ENCODE measurements around the gene NAV2. TPM values are rescaled to one million over a fixed set of nuclear protein-coding genes. Genes with fewer than 3 reads are reported as not detected.

The NAV2 gene
- total RNA-seq, 2 experiments from 2014 or later = 0.23 to 0.71 TPM

DNA sequence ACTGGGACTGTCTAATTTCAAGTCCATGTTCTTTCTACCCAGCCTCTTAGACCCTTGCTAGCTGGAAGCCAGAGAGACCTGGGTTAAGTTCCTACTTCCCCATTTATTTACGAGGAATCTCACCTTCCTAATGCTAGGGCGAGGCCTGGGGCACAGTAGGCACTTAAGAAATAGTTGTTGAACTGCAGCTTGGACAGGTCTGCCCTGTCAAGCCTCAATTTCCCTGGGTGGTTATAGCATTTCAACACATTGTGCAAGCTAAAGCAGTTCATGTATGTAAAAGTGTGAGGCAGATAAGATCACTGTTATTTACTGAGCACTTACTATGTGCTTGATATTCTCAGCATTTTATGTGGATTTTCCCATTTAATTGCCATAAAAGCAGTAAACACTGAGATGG lies 12.1 kb downstream of the NAV2 start:
- Mint-ChIP-seq H3K4me1 (ENCODE audit: low read depth) (peaks cover 19% of the 10 kb centered on the region), H3K27me3 (ENCODE audit: low read depth) (peaks cover 8% of the 10 kb centered on the region), H3K36me3 (ENCODE audit: low read depth) (no peaks in the 10 kb centered on the region), H3K9me3 (ENCODE audit: insufficient read depth) (no peaks in the 10 kb centered on the region), H3K4me3 (no peak overlapping the region), H3K27ac (no peak overlapping the region)
- CTCF ChIA-PET = interaction anchor here (1.7 to 2.3 kb wide), 2 partner anchors 10 to 17 kb away, joined by 6 to 7 read pairs; no protein-coding TSS in a partner anchor
- POLR2A ChIA-PET = no interaction called here
- no peak for ATAC-seq
- DNase-seq = no peak

DNA sequence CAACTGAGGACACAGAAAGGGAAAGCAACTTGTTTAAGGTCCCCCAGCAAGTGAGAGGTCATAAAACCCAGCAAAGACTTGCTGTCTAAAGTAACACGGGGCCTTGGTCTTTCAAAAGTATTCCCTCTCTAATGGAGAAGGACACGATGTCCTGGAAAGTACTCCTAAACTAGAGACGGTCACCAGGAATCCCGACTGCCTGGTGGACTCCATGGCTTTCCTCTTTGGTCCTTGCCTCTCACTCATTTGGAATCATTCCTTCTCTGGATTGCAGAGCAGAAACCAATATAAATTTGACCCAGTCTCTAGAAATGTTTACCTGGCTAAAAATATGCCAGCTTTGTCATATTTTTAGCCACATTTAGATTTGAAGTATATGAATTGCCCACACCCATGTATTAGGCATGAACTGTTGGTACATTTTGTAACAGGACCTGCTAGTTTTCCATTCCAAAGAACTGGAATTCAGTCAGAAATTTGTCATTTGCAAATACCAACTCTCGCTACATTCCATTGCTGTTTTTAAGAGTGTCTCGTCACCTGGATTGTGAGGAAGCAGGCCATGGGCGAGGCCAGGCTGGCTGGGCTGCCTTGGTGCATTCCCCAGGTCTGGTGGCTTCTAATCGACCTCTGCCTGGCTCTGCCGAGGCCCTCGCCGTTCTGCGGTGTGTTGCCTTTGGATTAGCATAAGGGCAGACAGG lies 12.9 kb downstream of the NAV2 start:
- ATAC-seq = no peak
- no peak for DNase-seq

DNA sequence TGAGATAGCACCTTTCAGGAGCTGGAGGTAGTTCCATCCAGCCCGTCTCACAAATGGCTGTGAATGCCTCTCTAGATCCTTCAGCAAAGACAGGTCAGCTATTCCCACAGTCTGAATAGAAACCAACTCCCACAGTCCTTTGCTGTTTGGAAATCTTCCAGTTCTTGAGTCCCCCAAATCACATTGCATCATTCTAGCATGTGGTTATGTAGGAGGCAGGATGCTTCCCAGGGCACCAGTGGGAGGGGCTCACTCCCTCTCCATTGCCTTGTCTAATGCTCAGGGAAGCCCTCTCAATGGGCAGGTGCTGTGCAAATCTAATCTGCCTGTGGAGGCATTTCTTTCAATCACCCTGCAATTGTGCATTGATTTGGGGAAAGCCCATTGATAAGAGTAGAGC lies 14.6 kb downstream of the NAV2 start:
- Mint-ChIP-seq H3K27ac (no peak overlapping the region), H3K36me3 (ENCODE audit: low read depth) (no peaks in the 10 kb centered on the region), H3K27me3 (ENCODE audit: low read depth) (peaks cover 2% of the 10 kb centered on the region), H3K4me3 (no peak overlapping the region), H3K4me1 (ENCODE audit: low read depth) (peaks cover 19% of the 10 kb centered on the region), H3K9me3 (ENCODE audit: insufficient read depth) (no peaks in the 10 kb centered on the region)
- ChIA-PET POLR2A (no interaction called here), CTCF (interaction anchor here (0.9 kb wide), 1 partner anchor 15 kb away, joined by 3 read pairs; no protein-coding TSS in a partner anchor)
- DNase-seq = no peak
- no peak for ATAC-seq

More for the DNA sequence above, 12.9 kb downstream of the NAV2 start:
- H3K36me3 Mint-ChIP-seq (ENCODE audit: low read depth) = no peaks in the 10 kb centered on the region
- H3K27me3 Mint-ChIP-seq (ENCODE audit: low read depth) = peaks cover 8% of the 10 kb centered on the region
- H3K4me1 Mint-ChIP-seq (ENCODE audit: low read depth) = peaks cover 19% of the 10 kb centered on the region
- ChIA-PET CTCF (no interaction called here), POLR2A (no interaction called here)
- H3K4me3 Mint-ChIP-seq = no peak overlapping the region
- H3K9me3 Mint-ChIP-seq (ENCODE audit: insufficient read depth) = no peaks in the 10 kb centered on the region
- no peak overlapping the region for H3K27ac Mint-ChIP-seq

DNA sequence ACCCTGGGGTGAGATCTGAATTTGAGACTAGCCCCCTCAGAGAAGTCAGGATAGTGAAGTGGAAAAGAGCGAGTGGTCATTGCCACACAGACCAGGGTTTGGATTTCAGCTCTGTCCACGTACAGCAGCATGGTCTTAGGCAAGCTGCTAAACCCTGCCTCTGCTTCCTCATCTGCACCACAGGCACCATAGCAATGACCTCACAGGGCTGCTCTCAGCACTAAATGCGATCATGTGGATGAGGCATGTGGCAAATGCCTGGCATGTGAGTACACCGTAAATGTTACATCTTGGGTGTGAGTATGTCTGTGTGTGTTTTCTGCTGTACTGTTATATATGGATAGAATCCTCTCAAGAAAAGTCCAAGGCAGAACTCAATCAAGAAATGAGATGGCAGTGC lies 15.8 kb downstream of the NAV2 start:
- ChIA-PET CTCF (no interaction called here), POLR2A (no interaction called here)
- Mint-ChIP-seq H3K27ac (no peak overlapping the region), H3K4me1 (ENCODE audit: low read depth) (peaks cover 11% of the 10 kb centered on the region), H3K27me3 (ENCODE audit: low read depth) (peaks cover 2% of the 10 kb centered on the region), H3K9me3 (ENCODE audit: insufficient read depth) (no peaks in the 10 kb centered on the region), H3K4me3 (no peak overlapping the region), H3K36me3 (ENCODE audit: low read depth) (no peaks in the 10 kb centered on the region)
- ATAC-seq = no peak
- DNase-seq = no peak

DNA sequence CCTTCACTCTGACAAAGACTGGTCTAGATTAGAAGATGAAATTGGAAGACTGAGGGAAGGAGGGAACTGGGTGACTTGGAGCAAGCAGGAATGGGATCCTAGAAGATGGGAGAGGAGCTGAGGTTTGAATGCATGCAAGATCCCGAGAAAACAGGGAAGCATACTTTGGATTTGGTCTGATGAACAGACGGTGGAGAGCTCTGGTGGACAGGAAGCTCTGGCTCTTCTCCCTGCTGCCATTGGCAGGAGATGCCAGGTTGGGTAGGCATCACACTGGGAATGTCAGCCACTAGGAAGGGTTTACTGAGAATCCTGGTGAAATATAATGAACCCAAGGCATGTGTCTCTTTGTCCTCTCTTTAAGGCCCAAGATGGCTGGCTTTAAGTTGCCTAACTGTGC lies 16.5 kb downstream of the NAV2 start:
- Mint-ChIP-seq H3K36me3 (ENCODE audit: low read depth) (no peaks in the 10 kb centered on the region), H3K27ac (no peak overlapping the region), H3K4me1 (ENCODE audit: low read depth) (peaks cover 4% of the 10 kb centered on the region), H3K27me3 (ENCODE audit: low read depth) (peaks cover 2% of the 10 kb centered on the region), H3K9me3 (ENCODE audit: insufficient read depth) (no peaks in the 10 kb centered on the region), H3K4me3 (no peak overlapping the region)
- ChIA-PET CTCF (interaction anchor here (0.9 to 1.4 kb wide), 2 partner anchors 8 to 172 kb away, joined by 3 read pairs; no protein-coding TSS in a partner anchor), POLR2A (no interaction called here)
- ATAC-seq = no peak
- no peak for DNase-seq

DNA sequence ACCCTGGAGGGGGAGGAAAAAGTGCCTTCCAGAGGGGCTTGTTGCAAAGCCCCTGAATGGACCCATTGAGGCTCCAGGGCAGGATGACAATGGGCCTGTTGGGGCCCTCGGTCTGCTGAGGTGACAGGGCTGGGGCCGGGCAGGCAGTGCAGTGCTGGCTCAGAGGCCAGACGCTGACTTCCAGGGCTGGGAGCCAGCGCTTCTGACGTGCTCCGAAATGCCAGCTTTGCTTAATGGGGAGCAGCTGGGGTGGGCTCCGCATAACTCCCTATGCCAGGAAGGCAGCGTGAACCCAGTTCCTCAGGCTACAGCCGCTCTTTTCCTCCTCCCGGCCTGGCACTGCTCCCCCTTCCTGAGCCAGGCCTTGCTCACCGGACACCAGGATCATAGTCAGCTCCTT lies 17.7 kb downstream of the NAV2 start:
- Mint-ChIP-seq H3K4me3 (no peak overlapping the region), H3K9me3 (ENCODE audit: insufficient read depth) (no peaks in the 10 kb centered on the region), H3K4me1 (ENCODE audit: low read depth) (no peaks in the 10 kb centered on the region), H3K36me3 (ENCODE audit: low read depth) (no peaks in the 10 kb centered on the region), H3K27ac (no peak overlapping the region), H3K27me3 (ENCODE audit: low read depth) (peaks cover 2% of the 10 kb centered on the region)
- CTCF ChIA-PET = interaction anchor here (1.4 kb wide), 1 partner anchor 9 kb away, joined by 3 read pairs; no protein-coding TSS in a partner anchor
- ATAC-seq = no peak
- DNase-seq = no peak
- POLR2A ChIA-PET = no interaction called here

DNA sequence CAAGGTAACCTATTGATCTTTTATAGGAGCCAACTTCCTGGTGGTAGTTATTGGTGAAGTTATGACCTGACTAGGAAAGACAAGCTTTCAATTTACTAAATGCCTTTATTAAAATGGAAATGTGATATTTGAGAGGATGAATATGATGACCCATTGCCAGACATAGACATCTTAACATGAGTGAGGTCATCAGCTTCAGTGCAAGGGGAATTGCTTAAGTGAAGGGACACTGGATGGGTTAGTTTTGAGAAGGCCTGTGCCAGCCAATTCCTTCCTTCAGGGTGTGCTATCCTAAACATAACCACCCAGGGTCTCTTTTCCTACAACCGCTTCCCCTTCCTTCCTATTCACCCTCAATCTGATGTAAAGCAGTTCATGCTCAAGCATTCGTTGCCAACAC lies 21.5 kb downstream of the NAV2 start:
- Mint-ChIP-seq H3K27ac (no peak overlapping the region), H3K9me3 (ENCODE audit: insufficient read depth) (no peaks in the 10 kb centered on the region), H3K4me1 (ENCODE audit: low read depth) (no peaks in the 10 kb centered on the region), H3K4me3 (no peak overlapping the region), H3K36me3 (ENCODE audit: low read depth) (no peaks in the 10 kb centered on the region), H3K27me3 (ENCODE audit: low read depth) (peaks cover 4% of the 10 kb centered on the region)
- ATAC-seq = no peak
- no peak for DNase-seq
- POLR2A ChIA-PET = no interaction called here
- CTCF ChIA-PET = interaction anchor here (1.3 kb wide), 1 partner anchor 8 kb away, joined by 5 read pairs; no protein-coding TSS in a partner anchor

DNA sequence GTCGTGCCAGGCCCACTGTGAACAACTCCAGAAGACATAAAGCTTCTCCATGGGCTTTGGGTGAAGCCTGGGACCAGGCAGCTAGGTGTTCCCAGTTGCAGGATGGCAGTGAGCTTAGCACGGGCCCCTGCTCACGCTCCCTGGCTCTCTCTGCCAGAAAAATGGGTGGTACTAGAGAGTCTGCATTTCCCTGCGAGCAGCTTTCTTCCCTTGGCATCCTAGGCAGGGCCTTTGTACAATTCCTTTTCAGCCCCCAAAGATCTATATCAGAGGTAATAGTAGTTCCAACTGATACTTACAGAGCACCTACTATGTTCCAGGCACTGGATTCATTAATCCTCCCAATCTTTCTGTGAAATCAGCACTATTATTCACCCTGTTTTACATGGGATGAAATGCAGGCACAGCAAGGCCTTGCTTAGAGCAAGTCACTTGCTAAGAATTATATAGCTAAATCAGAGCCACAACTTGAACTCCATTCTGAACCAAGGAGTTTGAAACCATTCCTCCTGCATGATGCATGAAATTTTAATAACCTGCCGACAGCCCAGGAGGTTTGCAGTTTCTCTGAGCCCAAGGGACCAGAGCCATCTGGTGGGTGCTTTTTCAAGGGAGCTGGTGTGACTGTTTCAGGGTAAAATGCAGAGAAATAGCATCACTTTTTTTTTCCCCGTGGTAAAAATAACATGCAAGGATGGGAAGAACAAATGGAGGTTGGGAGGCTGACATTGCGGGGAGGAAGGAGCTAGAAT lies 22.7 kb downstream of the NAV2 start:
- H3K36me3 Mint-ChIP-seq (ENCODE audit: low read depth) = no peaks in the 10 kb centered on the region
- CTCF ChIA-PET = interaction anchor here (0.8 to 1.6 kb wide), 4 partner anchors 11 to 175 kb away, joined by 3 to 6 read pairs (median 3); no protein-coding TSS in a partner anchor
- POLR2A ChIA-PET = no interaction called here
- H3K27me3 Mint-ChIP-seq (ENCODE audit: low read depth) = peaks cover 6% of the 10 kb centered on the region
- no peaks in the 10 kb centered on the region for H3K4me1 Mint-ChIP-seq (ENCODE audit: low read depth)
- H3K27ac Mint-ChIP-seq = no peak overlapping the region
- no peak for DNase-seq
- no peak overlapping the region for H3K4me3 Mint-ChIP-seq
- no peak for ATAC-seq
- H3K9me3 Mint-ChIP-seq (ENCODE audit: insufficient read depth) = no peaks in the 10 kb centered on the region

DNA sequence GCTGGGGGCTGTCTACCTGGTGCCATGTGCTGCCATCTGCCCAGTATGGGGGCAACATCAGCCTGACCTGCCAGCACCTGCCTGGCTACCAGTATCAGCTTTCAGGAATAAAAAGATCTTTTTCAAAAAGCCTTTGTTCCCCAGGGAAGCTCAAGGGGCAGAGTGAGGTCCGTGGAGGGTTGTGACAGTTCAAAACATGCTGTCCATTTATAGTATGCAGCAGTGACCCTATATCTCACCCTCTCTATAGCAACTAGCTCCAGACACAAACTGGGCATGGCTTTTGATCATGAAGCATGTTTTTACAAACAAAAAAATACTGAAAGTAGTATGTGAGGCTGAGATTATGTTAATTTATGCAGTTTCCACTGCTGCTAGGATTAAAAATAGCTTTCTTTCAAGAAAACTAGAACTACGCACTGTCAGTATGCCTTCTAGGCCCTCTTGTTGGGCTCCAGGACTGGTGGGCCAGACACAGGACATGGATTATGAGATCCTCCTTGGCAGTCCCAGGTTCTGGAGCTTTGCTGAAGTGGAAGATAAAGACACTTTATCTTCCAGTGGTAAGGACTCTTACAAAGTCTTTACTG lies 23.4 kb downstream of the NAV2 start:
- Mint-ChIP-seq H3K4me1 (ENCODE audit: low read depth) (no peaks in the 10 kb centered on the region), H3K27ac (no peak overlapping the region), H3K27me3 (ENCODE audit: low read depth) (peaks cover 6% of the 10 kb centered on the region), H3K9me3 (ENCODE audit: insufficient read depth) (no peaks in the 10 kb centered on the region), H3K36me3 (ENCODE audit: low read depth) (no peaks in the 10 kb centered on the region), H3K4me3 (no peak overlapping the region)
- POLR2A ChIA-PET = no interaction called here
- no peak for DNase-seq
- no peak for ATAC-seq
- CTCF ChIA-PET = interaction anchor here (0.8 to 1.6 kb wide), 4 partner anchors 12 to 176 kb away, joined by 3 to 6 read pairs (median 3); no protein-coding TSS in a partner anchor

DNA sequence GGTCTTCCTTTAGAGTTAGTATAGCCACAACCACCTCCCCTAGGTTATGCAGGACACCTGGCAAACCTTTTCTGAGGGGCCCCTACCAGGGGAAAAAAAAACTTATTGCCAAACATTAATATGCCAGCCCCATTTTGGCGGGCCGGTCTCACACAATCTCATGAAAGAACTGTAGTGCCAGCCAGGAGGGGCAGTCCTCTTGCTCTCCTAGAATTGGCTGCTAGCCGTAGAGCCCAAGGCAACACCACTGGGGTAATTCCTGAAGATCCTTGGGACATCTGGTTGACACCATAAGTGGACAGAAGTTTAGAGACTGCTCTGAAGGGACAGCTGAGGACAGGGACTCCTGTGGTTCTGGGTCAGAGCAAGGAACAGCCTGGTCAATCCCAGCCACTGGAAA lies 24.2 kb downstream of the NAV2 start:
- no peaks in the 10 kb centered on the region for H3K4me1 Mint-ChIP-seq (ENCODE audit: low read depth)
- no peak overlapping the region for H3K4me3 Mint-ChIP-seq
- H3K27me3 Mint-ChIP-seq (ENCODE audit: low read depth) = peaks cover 7% of the 10 kb centered on the region
- ChIA-PET CTCF (interaction anchor here (1.2 kb wide), 1 partner anchor 173 kb away, joined by 3 read pairs; no protein-coding TSS in a partner anchor), POLR2A (no interaction called here)
- H3K9me3 Mint-ChIP-seq (ENCODE audit: insufficient read depth) = no peaks in the 10 kb centered on the region
- DNase-seq (no peak), ATAC-seq (no peak)
- H3K27ac Mint-ChIP-seq = no peak overlapping the region
- H3K36me3 Mint-ChIP-seq (ENCODE audit: low read depth) = no peaks in the 10 kb centered on the region

DNA sequence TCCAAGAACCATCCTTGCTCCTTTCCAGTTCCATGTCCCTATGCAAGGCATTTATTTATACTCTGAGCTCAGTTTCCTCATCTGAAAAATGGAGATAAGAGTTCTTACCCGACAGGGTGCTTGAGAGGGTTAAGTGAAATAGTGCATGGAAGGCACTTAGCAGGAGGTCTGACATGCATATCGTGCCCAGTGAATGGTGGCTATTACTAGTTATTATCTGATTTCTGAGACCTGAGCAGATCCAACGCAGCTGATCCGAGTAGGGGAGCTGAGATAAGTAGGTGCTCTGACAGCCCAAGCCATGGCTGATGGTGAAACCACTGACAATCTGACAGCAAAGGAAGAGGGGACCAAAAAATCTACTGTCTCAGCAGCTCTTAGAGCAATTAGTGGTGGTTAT lies 24.9 kb downstream of the NAV2 start:
- ATAC-seq = no peak
- no peak overlapping the region for H3K4me3 Mint-ChIP-seq

DNA sequence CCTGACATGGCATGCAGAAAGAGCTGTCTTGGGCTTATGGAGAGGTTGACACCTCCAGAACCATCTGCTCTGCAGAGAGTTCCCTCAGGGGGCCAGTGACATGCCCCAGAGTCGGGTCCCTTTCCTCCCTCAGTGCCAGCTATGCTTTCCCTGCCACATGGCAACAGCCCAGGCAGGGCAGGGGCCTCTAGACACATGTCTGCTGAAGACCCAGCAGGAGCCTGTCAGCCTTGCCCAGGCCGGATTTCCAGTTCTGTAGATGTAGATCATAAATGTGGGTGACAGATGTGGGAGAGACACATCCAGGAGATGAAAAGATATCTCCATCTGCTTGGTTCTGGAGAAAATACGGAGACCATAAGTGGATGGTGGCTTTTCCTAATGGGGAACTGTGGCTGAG lies 25.5 kb downstream of the NAV2 start:
- H3K36me3 Mint-ChIP-seq (ENCODE audit: low read depth) = no peaks in the 10 kb centered on the region
- POLR2A ChIA-PET = no interaction called here
- CTCF ChIA-PET = interaction anchor here (0.9 to 2.6 kb wide), 3 partner anchors 23 to 184 kb away, joined by 3 to 10 read pairs (median 4); no protein-coding TSS in a partner anchor
- DNase-seq (no peak), ATAC-seq (no peak)
- no peak overlapping the region for H3K4me3 Mint-ChIP-seq
- no peaks in the 10 kb centered on the region for H3K4me1 Mint-ChIP-seq (ENCODE audit: low read depth)
- no peak overlapping the region for H3K27ac Mint-ChIP-seq
- no peaks in the 10 kb centered on the region for H3K9me3 Mint-ChIP-seq (ENCODE audit: insufficient read depth)
- peaks cover 9% of the 10 kb centered on the region for H3K27me3 Mint-ChIP-seq (ENCODE audit: low read depth)

More for the DNA sequence above, 24.9 kb downstream of the NAV2 start:
- no peak for DNase-seq
- Mint-ChIP-seq H3K27me3 (ENCODE audit: low read depth) (peaks cover 9% of the 10 kb centered on the region), H3K36me3 (ENCODE audit: low read depth) (no peaks in the 10 kb centered on the region), H3K27ac (no peak overlapping the region), H3K4me1 (ENCODE audit: low read depth) (no peaks in the 10 kb centered on the region), H3K9me3 (ENCODE audit: insufficient read depth) (no peaks in the 10 kb centered on the region)
- POLR2A ChIA-PET = no interaction called here
- CTCF ChIA-PET = interaction anchor here (0.9 to 2.6 kb wide), 3 partner anchors 23 to 183 kb away, joined by 3 to 10 read pairs (median 4); no protein-coding TSS in a partner anchor
